Panc1 (cell line): ENCODE data around the gene TSPYL2. TPM values are rescaled to one million over a fixed set of nuclear protein-coding genes. Genes with fewer than 3 reads are reported as not detected.

Experiments used
- ATAC-seq: fragments of 200-7000 bp; cut with Tn5 transposase; 2 replicates; pipeline ENCODE4 v1.9.1; 2020; ENCODE audit warnings: mild to moderate bottlenecking, moderate library complexity
- BruUV-seq: library from RNA; stranded (reverse); fragments of 400-500 nt; replicated peaks from 2 replicates; lab custom pipeline; 2021; lab: Mats Ljungman, UMichigan
- CTCF ChIA-PET: fragments of 300-600 bp; sonication (Branson Sonifier 250); formaldehyde crosslinking; loops from one replicate; lab custom pipeline; 2022; ENCODE audit warnings: antibody characterized with exemption; lab: Charles Lee
- POLR2A ChIA-PET: fragments of 300-600 bp; sonication (Branson Sonifier 250); formaldehyde crosslinking; loops from one replicate; lab custom pipeline; 2022; ENCODE audit warnings: antibody characterized with exemption; lab: Charles Lee
- DNase-seq: peaks from one replicate; pipeline ENCODE4 v3.0.0-alpha.2; 2010; ENCODE audit warnings: low read depth, low spot score
- H3K27ac ChIP-seq: 2 replicates; pipeline ENCODE4 v1.5.1; 2011; ENCODE audit warnings: mild to moderate bottlenecking, low read length, inconsistent platforms
- H3K27me3 ChIP-seq: fragments of 200-500 bp; sonication (Bioruptor generic); 2 replicates; pipeline ENCODE4 v1.6.0; 2014; ENCODE audit warnings: low read length, inconsistent platforms; ENCODE audit not compliant: control insufficient read depth, insufficient read depth
- H3K36me3 ChIP-seq: fragments of 200-500 bp; sonication (Bioruptor generic); 2 replicates; pipeline ENCODE4 v1.5.1; 2014; ENCODE audit warnings: inconsistent platforms, mild to moderate bottlenecking, low read length, moderate library complexity; ENCODE audit not compliant: control insufficient read depth, insufficient read depth
- H3K4me1 ChIP-seq: 2 replicates; pipeline ENCODE4 v1.5.1; 2011; ENCODE audit warnings: inconsistent platforms, mild to moderate bottlenecking, low read length, moderate library complexity; ENCODE audit not compliant: control insufficient read depth, insufficient read depth
- H3K4me3 ChIP-seq, 2 experiments: 2 replicates each; pipeline ENCODE4 v1.5.1; 2011 to 2012; ENCODE audit warnings: low read depth in 2 of 2, low read length in 2 of 2, mild to moderate bottlenecking in 2 of 2, inconsistent platforms in 1 of 2, moderate library complexity in 1 of 2
- H3K9me3 ChIP-seq: fragments of 200-500 bp; sonication (Bioruptor generic); 2 replicates; pipeline ENCODE4 v1.5.1; 2014; ENCODE audit warnings: low read depth, mild to moderate bottlenecking, inconsistent platforms, low read length, moderate library complexity; ENCODE audit not compliant: control insufficient read depth, insufficient read depth
- POLR2AphosphoS5 ChIP-seq: IDR thresholded peaks from 2 replicates; pipeline ENCODE4 v1.6.1; 2012; ENCODE audit warnings: mild to moderate bottlenecking, low read depth, low read length, moderate library complexity
- SIN3A ChIP-seq: IDR thresholded peaks from 2 replicates; pipeline ENCODE4 v1.6.1; 2012; ENCODE audit warnings: low read depth, mild to moderate bottlenecking, low read length, moderate library complexity, borderline replicate concordance; ENCODE audit not compliant: insufficient read depth
- TCF7L2 ChIP-seq: IDR thresholded peaks from 2 replicates; pipeline ENCODE4 v1.6.1; 2011; ENCODE audit warnings: mild to moderate bottlenecking, low read depth, low read length, inconsistent platforms
- in situ Hi-C: cut with HindIII; loops from 2 replicates; pipeline ENCODE4 v1.10.0; 2016; ENCODE audit warnings: low sequenced_read_pairs, low pct_unique_long_range_greater_than_20kb
- intact Hi-C: fragments of 100-400 bp; cut with micrococcal nuclease; formaldehyde crosslinking; loops from one replicate; pipeline ENCODE4 v1.10.0; 2022; ENCODE audit not compliant: unreplicated experiment
- total RNA-seq: library from RNA; stranded (reverse); gene quantifications from one replicate; pipeline ENCODE4 v1.2.1, GENCODE V29; 2021; ENCODE audit not compliant: unreplicated experiment
- TF ChIP-seq, protein P1 (sequence below), 2 experiments: IDR thresholded peaks; 2 replicates each; pipeline ENCODE4 v1.6.1; 2011 to 2012; ENCODE audit warnings: low read depth in 2 of 2, control low read depth in 1 of 2, low read length in 1 of 2, mild to moderate bottlenecking in 1 of 2, moderate library complexity in 1 of 2; ENCODE audit not compliant: insufficient read depth in 1 of 2
- TF ChIP-seq, protein P2 (sequence below): fragments of 450-650 bp; IDR thresholded peaks from 2 replicates; pipeline ENCODE4 v1.5.1; 2017; ENCODE audit warnings: mild to moderate bottlenecking

TSPYL2 gene
- total RNA-seq, 1 experiment from 2014 or later, result 25.0 TPM

DNA sequence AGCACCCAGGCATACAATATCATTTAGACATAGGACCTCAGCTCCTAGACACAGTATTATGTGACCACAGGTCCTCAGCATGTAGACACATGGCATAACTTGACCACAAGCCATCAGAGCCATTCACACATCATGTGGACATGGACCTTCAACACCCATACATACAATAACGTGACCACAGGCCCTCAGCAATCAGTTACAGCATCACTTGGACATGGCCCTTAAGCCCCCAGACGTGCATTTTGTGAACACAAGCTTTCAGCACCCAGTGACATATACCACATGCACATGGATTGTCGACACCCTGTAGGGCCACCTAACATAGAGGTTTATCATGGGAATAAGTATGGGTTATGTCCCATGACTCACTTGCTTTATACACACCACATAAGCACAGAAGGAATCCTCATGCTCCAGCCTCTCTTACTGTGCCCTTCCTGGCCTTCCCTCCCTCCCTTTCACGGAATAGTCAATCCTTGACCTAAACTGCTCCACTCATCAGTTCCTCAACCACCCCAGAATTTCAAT is 1.9 kb downstream of the TSPYL2 start:
- Histone ChIP-seq H3K36me3 (no peaks in the 10 kb centered on the region), H3K4me3 (0 out of 4 replicates have a peak overlapping the region, but pooled peaks of 1 of the 2 experiments have one; percentile 78), H3K27me3 (no peaks in the 10 kb centered on the region), H3K4me1 (peaks cover 8% of the 10 kb centered on the region), H3K27ac (no peak overlapping the region), H3K9me3 (no peaks in the 10 kb centered on the region)
- DNase-seq (no peak), ATAC-seq (no peak)
- CTCF ChIA-PET, result no interaction called here
- TF ChIP-seq SIN3A, result no peak
- no peak for TF ChIP-seq POLR2AphosphoS5
- TF ChIP-seq, protein P1, sequence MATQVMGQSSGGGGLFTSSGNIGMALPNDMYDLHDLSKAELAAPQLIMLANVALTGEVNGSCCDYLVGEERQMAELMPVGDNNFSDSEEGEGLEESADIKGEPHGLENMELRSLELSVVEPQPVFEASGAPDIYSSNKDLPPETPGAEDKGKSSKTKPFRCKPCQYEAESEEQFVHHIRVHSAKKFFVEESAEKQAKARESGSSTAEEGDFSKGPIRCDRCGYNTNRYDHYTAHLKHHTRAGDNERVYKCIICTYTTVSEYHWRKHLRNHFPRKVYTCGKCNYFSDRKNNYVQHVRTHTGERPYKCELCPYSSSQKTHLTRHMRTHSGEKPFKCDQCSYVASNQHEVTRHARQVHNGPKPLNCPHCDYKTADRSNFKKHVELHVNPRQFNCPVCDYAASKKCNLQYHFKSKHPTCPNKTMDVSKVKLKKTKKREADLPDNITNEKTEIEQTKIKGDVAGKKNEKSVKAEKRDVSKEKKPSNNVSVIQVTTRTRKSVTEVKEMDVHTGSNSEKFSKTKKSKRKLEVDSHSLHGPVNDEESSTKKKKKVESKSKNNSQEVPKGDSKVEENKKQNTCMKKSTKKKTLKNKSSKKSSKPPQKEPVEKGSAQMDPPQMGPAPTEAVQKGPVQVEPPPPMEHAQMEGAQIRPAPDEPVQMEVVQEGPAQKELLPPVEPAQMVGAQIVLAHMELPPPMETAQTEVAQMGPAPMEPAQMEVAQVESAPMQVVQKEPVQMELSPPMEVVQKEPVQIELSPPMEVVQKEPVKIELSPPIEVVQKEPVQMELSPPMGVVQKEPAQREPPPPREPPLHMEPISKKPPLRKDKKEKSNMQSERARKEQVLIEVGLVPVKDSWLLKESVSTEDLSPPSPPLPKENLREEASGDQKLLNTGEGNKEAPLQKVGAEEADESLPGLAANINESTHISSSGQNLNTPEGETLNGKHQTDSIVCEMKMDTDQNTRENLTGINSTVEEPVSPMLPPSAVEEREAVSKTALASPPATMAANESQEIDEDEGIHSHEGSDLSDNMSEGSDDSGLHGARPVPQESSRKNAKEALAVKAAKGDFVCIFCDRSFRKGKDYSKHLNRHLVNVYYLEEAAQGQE (IDR thresholded peaks at IDR 0.05; ENCODE audit: insufficient read depth in 1 of 2, low read depth in 2 of 2, low read length in 1 of 2), result no peak
- TF ChIP-seq, protein P2, sequence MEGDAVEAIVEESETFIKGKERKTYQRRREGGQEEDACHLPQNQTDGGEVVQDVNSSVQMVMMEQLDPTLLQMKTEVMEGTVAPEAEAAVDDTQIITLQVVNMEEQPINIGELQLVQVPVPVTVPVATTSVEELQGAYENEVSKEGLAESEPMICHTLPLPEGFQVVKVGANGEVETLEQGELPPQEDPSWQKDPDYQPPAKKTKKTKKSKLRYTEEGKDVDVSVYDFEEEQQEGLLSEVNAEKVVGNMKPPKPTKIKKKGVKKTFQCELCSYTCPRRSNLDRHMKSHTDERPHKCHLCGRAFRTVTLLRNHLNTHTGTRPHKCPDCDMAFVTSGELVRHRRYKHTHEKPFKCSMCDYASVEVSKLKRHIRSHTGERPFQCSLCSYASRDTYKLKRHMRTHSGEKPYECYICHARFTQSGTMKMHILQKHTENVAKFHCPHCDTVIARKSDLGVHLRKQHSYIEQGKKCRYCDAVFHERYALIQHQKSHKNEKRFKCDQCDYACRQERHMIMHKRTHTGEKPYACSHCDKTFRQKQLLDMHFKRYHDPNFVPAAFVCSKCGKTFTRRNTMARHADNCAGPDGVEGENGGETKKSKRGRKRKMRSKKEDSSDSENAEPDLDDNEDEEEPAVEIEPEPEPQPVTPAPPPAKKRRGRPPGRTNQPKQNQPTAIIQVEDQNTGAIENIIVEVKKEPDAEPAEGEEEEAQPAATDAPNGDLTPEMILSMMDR, result no peak
- TF ChIP-seq TCF7L2, result no peak
- intact Hi-C loops, result no loop called here
- BruUV-seq, result no TSS peak
- in situ Hi-C loops, result no loop called here
- POLR2A ChIA-PET, result no interaction called here

DNA sequence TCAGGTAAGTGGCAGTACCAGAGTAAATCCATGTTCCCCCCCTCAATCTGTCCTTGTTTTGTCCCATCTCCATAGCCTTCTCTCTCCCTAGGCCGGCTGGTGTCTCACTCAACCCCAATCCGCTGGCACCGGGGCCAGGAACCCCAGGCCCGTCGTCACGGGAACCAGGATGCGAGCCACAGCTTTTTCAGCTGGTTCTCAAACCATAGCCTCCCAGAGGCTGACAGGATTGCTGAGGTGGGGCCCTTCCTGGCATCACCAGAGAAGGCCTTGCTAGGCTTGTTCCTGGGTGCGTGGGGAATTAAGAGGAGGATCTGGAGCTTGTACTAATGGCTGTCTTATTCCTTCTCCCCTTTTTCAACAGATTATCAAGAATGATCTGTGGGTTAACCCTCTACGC is 2.7 kb downstream of the TSPYL2 start:
- Histone ChIP-seq H3K27me3 (no peaks in the 10 kb centered on the region), H3K27ac (no peak overlapping the region), H3K36me3 (no peaks in the 10 kb centered on the region), H3K4me3 (no peak overlapping the region), H3K4me1 (peaks cover 8% of the 10 kb centered on the region), H3K9me3 (no peaks in the 10 kb centered on the region)
- CTCF ChIA-PET, result no interaction called here
- in situ Hi-C loops, result no loop called here
- no peak for TF ChIP-seq SIN3A
- TF ChIP-seq TCF7L2, result no peak
- TF ChIP-seq, protein P1 (IDR thresholded peaks at IDR 0.05; ENCODE audit: insufficient read depth in 1 of 2, low read depth in 2 of 2, low read length in 1 of 2), result no peak
- TF ChIP-seq POLR2AphosphoS5, result no peak
- TF ChIP-seq, protein P2, result no peak
- DNase-seq, result no peak
- no TSS peak for BruUV-seq
- no peak for ATAC-seq
- intact Hi-C loops, result no loop called here
- POLR2A ChIA-PET, result no interaction called here
